H9 (cell line): ENCODE results near the gene PHTF1. TPM values are rescaled to one million over a fixed set of nuclear protein-coding genes. Genes with fewer than 3 reads are reported as not detected.
"Not testable (repeated sequence)": the region's sequence is repeated elsewhere in the genome, so short reads cannot be mapped to it uniquely, and the experiment has no call there.

Experiments used
- DNase-seq: peaks from one replicate; pipeline ENCODE4 v3.0.0-alpha.2; 2017
- H2AFZ ChIP-seq: one replicate; pipeline ENCODE4 v1.6.1; 2013; ENCODE audit warnings: mild to moderate bottlenecking, low read length, control low read depth, moderate library complexity
- H2AK5ac ChIP-seq: 2 replicates; pipeline ENCODE4 v1.6.1; 2013; ENCODE audit warnings: low read length, control low read depth, mixed read lengths; ENCODE audit not compliant: insufficient read length
- H2BK120ac ChIP-seq: one replicate; pipeline ENCODE4 v1.6.1; 2013; ENCODE audit warnings: low read depth, mild to moderate bottlenecking, low read length, control low read depth, inconsistent platforms; ENCODE audit not compliant: poor library complexity, severe bottlenecking
- H2BK12ac ChIP-seq: 2 replicates; pipeline ENCODE4 v1.6.1; 2013; ENCODE audit warnings: low read length, control low read depth, mixed read lengths, low read depth; ENCODE audit not compliant: insufficient read length
- H2BK15ac ChIP-seq: 2 replicates; pipeline ENCODE4 v1.6.1; 2013; ENCODE audit warnings: low read depth, low read length, control low read depth
- H2BK20ac ChIP-seq: one replicate; pipeline ENCODE4 v1.6.1; 2013; ENCODE audit warnings: low read depth, mild to moderate bottlenecking, low read length, control low read depth, inconsistent platforms; ENCODE audit not compliant: poor library complexity, severe bottlenecking
- H2BK5ac ChIP-seq: 2 replicates; pipeline ENCODE4 v1.6.1; 2013; ENCODE audit warnings: low read length, control low read depth, mixed read lengths; ENCODE audit not compliant: insufficient read length
- H3K14ac ChIP-seq: 2 replicates; pipeline ENCODE4 v1.6.1; 2013; ENCODE audit warnings: low read length, control low read depth; ENCODE audit not compliant: insufficient read depth
- H3K18ac ChIP-seq: 2 replicates; pipeline ENCODE4 v1.6.1; 2013; ENCODE audit warnings: low read depth, mild to moderate bottlenecking, mixed read lengths, low read length, control low read depth; ENCODE audit not compliant: insufficient read length
- H3K23ac ChIP-seq: 2 replicates; pipeline ENCODE4 v1.6.1; 2013; ENCODE audit warnings: low read length, control low read depth, mixed read lengths, low read depth; ENCODE audit not compliant: insufficient read length
- H3K23me2 ChIP-seq: 2 replicates; pipeline ENCODE4 v1.6.1; 2013; ENCODE audit warnings: low read depth, mild to moderate bottlenecking, mixed read lengths, low read length, control low read depth; ENCODE audit not compliant: insufficient read length, poor library complexity, severe bottlenecking
- H3K27ac ChIP-seq: 2 replicates; pipeline ENCODE4 v1.5.1; 2013; ENCODE audit warnings: low read length, control low read depth, mixed read lengths, low read depth; ENCODE audit not compliant: insufficient read length
- H3K27me3 ChIP-seq: 2 replicates; pipeline ENCODE4 v1.6.1; 2013; ENCODE audit warnings: low read length, control low read depth, inconsistent platforms; ENCODE audit not compliant: insufficient read depth
- H3K4ac ChIP-seq: 2 replicates; pipeline ENCODE4 v1.6.1; 2013; ENCODE audit warnings: low read depth, mild to moderate bottlenecking, control low read depth, inconsistent platforms, low read length, moderate library complexity
- H3K4me1 ChIP-seq: 2 replicates; pipeline ENCODE4 v1.6.1; 2013; ENCODE audit warnings: low read length, control low read depth, inconsistent platforms; ENCODE audit not compliant: insufficient read depth
- H3K4me2 ChIP-seq: 2 replicates; pipeline ENCODE4 v1.6.1; 2013; ENCODE audit warnings: low read length, control low read depth, mixed read lengths; ENCODE audit not compliant: insufficient read length, insufficient read depth
- H3K56ac ChIP-seq: 2 replicates; pipeline ENCODE4 v1.6.1; 2013; ENCODE audit warnings: low read depth, mild to moderate bottlenecking, mixed read lengths, low read length, control low read depth; ENCODE audit not compliant: insufficient read length
- H3K79me1 ChIP-seq: 2 replicates; pipeline ENCODE4 v1.6.1; 2013; ENCODE audit warnings: low read depth, mild to moderate bottlenecking, moderate library complexity, low read length, control low read depth, inconsistent platforms; ENCODE audit not compliant: insufficient read depth, poor library complexity, severe bottlenecking
- H3K79me2 ChIP-seq: 2 replicates; pipeline ENCODE4 v1.6.1; 2013; ENCODE audit warnings: low read length, control low read depth, inconsistent platforms; ENCODE audit not compliant: insufficient read depth
- H3K9ac ChIP-seq: 2 replicates; pipeline ENCODE4 v1.6.1; 2013; ENCODE audit warnings: low read length, control low read depth, mixed read lengths; ENCODE audit not compliant: insufficient read length; ENCODE audit errors: extremely low read depth
- H3K9me3 ChIP-seq: one replicate; pipeline ENCODE4 v1.6.1; 2013; ENCODE audit warnings: low read depth, low read length, inconsistent platforms; ENCODE audit not compliant: control insufficient read depth
- H3T11ph ChIP-seq: one replicate; pipeline ENCODE4 v1.6.1; 2013; ENCODE audit warnings: mild to moderate bottlenecking, low read length, control low read depth, inconsistent platforms
- H4K20me1 ChIP-seq: one replicate; pipeline ENCODE4 v1.6.1; 2013; ENCODE audit not compliant: control insufficient read depth, insufficient read length, insufficient read depth
- H4K5ac ChIP-seq: 2 replicates; pipeline ENCODE4 v1.6.1; 2013; ENCODE audit warnings: low read depth, mild to moderate bottlenecking, mixed read lengths, low read length, control low read depth; ENCODE audit not compliant: insufficient read length
- H4K8ac ChIP-seq: replicated peaks from 2 replicates; pipeline ENCODE4 v1.6.1; 2013; ENCODE audit warnings: low read length, control low read depth, mixed read lengths, low read depth; ENCODE audit not compliant: insufficient read length
- H4K91ac ChIP-seq: 2 replicates; pipeline ENCODE4 v1.6.1; 2013; ENCODE audit warnings: low read depth, mild to moderate bottlenecking, moderate library complexity, mixed read lengths, low read length, control low read depth; ENCODE audit not compliant: insufficient read length
- H3K27ac Mint-ChIP-seq, 3 experiments: 2 replicates in 2 of 3; 3 replicates in 1 of 3; pipeline ENCODE4 v1.8.0; 2020 to 2021; ENCODE audit warnings: mixed read lengths in 3 of 3, mild to moderate bottlenecking in 1 of 3, moderate library complexity in 1 of 3
- H3K27me3 Mint-ChIP-seq: 2 replicates; pipeline ENCODE4 v1.8.0; 2021; ENCODE audit warnings: low read depth, mild to moderate bottlenecking, moderate library complexity, mixed read lengths
- H3K36me3 Mint-ChIP-seq, 3 experiments: 2 replicates in 2 of 3; 3 replicates in 1 of 3; pipeline ENCODE4 v1.8.0; 2020 to 2021; ENCODE audit warnings: low read depth in 3 of 3, mixed read lengths in 3 of 3; ENCODE audit not compliant: insufficient read depth in 1 of 3
- H3K4me1 Mint-ChIP-seq, 2 experiments: 2 replicates each; pipeline ENCODE4 v1.8.0; 2020; ENCODE audit warnings: mixed read lengths in 2 of 2
- H3K4me3 Mint-ChIP-seq, 2 experiments: 2 replicates in 1 of 2; 3 replicates in 1 of 2; pipeline ENCODE4 v1.8.0; 2020 to 2021; ENCODE audit warnings: mild to moderate bottlenecking in 2 of 2, mixed read lengths in 2 of 2, moderate library complexity in 1 of 2
- H3K9me3 Mint-ChIP-seq, 2 experiments: 2 replicates in 1 of 2; 3 replicates in 1 of 2; pipeline ENCODE4 v1.8.0; 2020; ENCODE audit warnings: mild to moderate bottlenecking in 2 of 2, mixed read lengths in 2 of 2, moderate library complexity in 1 of 2
- CTCF ChIP-seq: fragments of 200-600 bp; sonication (generic); conservative IDR thresholded peaks from 3 replicates; pipeline ENCODE4 v1.8.0; 2021; ENCODE audit warnings: antibody characterized with exemption, mild to moderate bottlenecking
- WGBS: extraction: QIAGEN DNeasy Blood & Tissue Kit; methylation state at CpG from one replicate; pipeline ENCODE4 v1.1.7; 2013; ENCODE audit warnings: missing lambda C conversion rate, low lambda C conversion rate, mixed read lengths; ENCODE audit not compliant: insufficient read length; ENCODE audit errors: extremely low coverage; 5-methylcytosine and 5-hydroxymethylcytosine counted together
- total RNA-seq: library from RNA; stranded (reverse); gene quantifications from 2 replicates; pipeline ENCODE4 v1.2.1, GENCODE V29; 2021

PHTF1 gene
- total RNA-seq, 1 experiment from 2014 or later: 28.4 TPM

GRCh38 chr1:113721010-113721409 lies 38.3 kb downstream of the PHTF1 start:
- H2BK120ac ChIP-seq: no peak overlapping the region
- H2BK5ac ChIP-seq: no peak overlapping the region
- H3T11ph ChIP-seq: no peak overlapping the region
- H3K56ac ChIP-seq: no peak overlapping the region
- no peak overlapping the region for H4K5ac ChIP-seq
- no peaks in the 10 kb centered on the region for H4K20me1 ChIP-seq
- no peaks in the 10 kb centered on the region; the same call in 1 of the 2 replicates for H3K27me3 Mint-ChIP-seq
- H3K4me1 ChIP-seq: no peaks in the 10 kb centered on the region
- peaks cover 54 to 55% of the 10 kb centered on the region in 2 experiments for H3K9me3 Mint-ChIP-seq
- H4K8ac ChIP-seq: no peak overlapping the region
- no peak overlapping the region for H3K4ac ChIP-seq
- H3K27ac Mint-ChIP-seq: no peak overlapping the region
- H2AFZ ChIP-seq: no peak overlapping the region
- no peak overlapping the region for H2AK5ac ChIP-seq
- peaks cover 6% of the 10 kb centered on the region for H3K9me3 ChIP-seq
- no peak overlapping the region for H2BK20ac ChIP-seq
- H4K91ac ChIP-seq: no peak overlapping the region
- no peak overlapping the region for H3K9ac ChIP-seq
- no peak overlapping the region for H2BK12ac ChIP-seq
- H3K14ac ChIP-seq: no peak overlapping the region
- H3K79me2 ChIP-seq: no peaks in the 10 kb centered on the region
- no peak for DNase-seq
- H3K79me1 ChIP-seq: no peaks in the 10 kb centered on the region
- no peak overlapping the region for H3K4me2 ChIP-seq
- H2BK15ac ChIP-seq: no peak overlapping the region
- H3K27me3 ChIP-seq: no peaks in the 10 kb centered on the region
- TF ChIP-seq CTCF: no peak
- H3K23ac ChIP-seq: no peak overlapping the region
- no peak overlapping the region for H3K18ac ChIP-seq
- peaks cover 81 to 89% (median 81%) of the 10 kb centered on the region in 3 experiments for H3K36me3 Mint-ChIP-seq
- H3K27ac ChIP-seq: no peak overlapping the region
- no peak overlapping the region for H3K4me3 Mint-ChIP-seq
- H3K4me1 Mint-ChIP-seq: no peaks in the 10 kb centered on the region
- H3K23me2 ChIP-seq: no peaks in the 10 kb centered on the region
- WGBS: no CpG with 5 or more reads among the region's 2 CpGs

- H3K36me3 Mint-ChIP-seq: peaks cover 70 to 82% (median 80%) of the 10 kb centered on the region in 3 experiments
- not testable (repeated sequence) for H3K14ac ChIP-seq, H4K91ac ChIP-seq, H2AFZ ChIP-seq, DNase-seq, H3K9ac ChIP-seq, H3K27ac ChIP-seq, H3K79me2 ChIP-seq, H3K23me2 ChIP-seq, H3K27ac Mint-ChIP-seq, H2BK5ac ChIP-seq, H3K4me1 ChIP-seq, H3K4me3 Mint-ChIP-seq, H3K79me1 ChIP-seq, H3K4me1 Mint-ChIP-seq, H4K5ac ChIP-seq, H2BK120ac ChIP-seq, H4K8ac ChIP-seq, H3K9me3 ChIP-seq, H3K4ac ChIP-seq, H3K27me3 Mint-ChIP-seq, H3K56ac ChIP-seq, H3K18ac ChIP-seq, H4K20me1 ChIP-seq, H3T11ph ChIP-seq, H3K4me2 ChIP-seq, H3K23ac ChIP-seq, H3K27me3 ChIP-seq, H2AK5ac ChIP-seq, H2BK15ac ChIP-seq, H2BK12ac ChIP-seq, H2BK20ac ChIP-seq
- WGBS: no CpG with 5 or more reads among the region's 5 CpGs
- peaks cover 54% of the 10 kb centered on the region in 2 experiments for H3K9me3 Mint-ChIP-seq
Measured at GRCh38 chr1:113718621-113719020, 40.7 kb downstream of the PHTF1 start.
